NCI-H1436 (cell line): ENCODE data around the gene ZFP1.
"Not testable (repeated sequence)": the region's sequence is repeated elsewhere in the genome, so short reads cannot be mapped to it uniquely, and the experiment has no call there.

Source experiments
- DNase-seq: peaks from one replicate; lab custom pipeline; 2025; lab: John Stamatoyannopoulos, UW

Gene ZFP1

GRCh38 chr16:75204905-75205304, 56.6 kb downstream of the ZFP1 start:
- DNase-seq = not testable (repeated sequence)

GRCh38 chr16:75205438-75205837, 57.1 kb downstream of the ZFP1 start:
- not testable (repeated sequence) for DNase-seq

GRCh38 chr16:75205961-75206748, 57.8 kb downstream of the ZFP1 start:
- DNase-seq = not testable (repeated sequence)

- DNase-seq = no peak
Observed at GRCh38 chr16:75206749-75207451, 58.6 kb downstream of the ZFP1 start, which contains the start of gene CTRB2. CTRB2 (minus strand) TSS chr16:75207161; CDS start chr16:75207141, 20 bp downstream.

GRCh38 chr16:75207831-75208230, 59.5 kb downstream of the ZFP1 start:
- DNase-seq = no peak

- DNase-seq = no peak
Observed at GRCh38 chr16:75208242-75208825, 60.0 kb downstream of the ZFP1 start.

- DNase-seq = no peak
Observed at GRCh38 chr16:75208861-75209505, 60.7 kb downstream of the ZFP1 start.

- not testable (repeated sequence) for DNase-seq
Observed at GRCh38 chr16:75209514-75209913, 61.2 kb downstream of the ZFP1 start.

GRCh38 chr16:75209944-75210343, 61.6 kb downstream of the ZFP1 start:
- DNase-seq = no peak

- not testable (repeated sequence) for DNase-seq
Observed at GRCh38 chr16:75211286-75211685, 63.0 kb downstream of the ZFP1 start.

GRCh38 chr16:75216127-75216526, 67.8 kb downstream of the ZFP1 start:
- DNase-seq = no peak

GRCh38 chr16:75216576-75216975, 68.3 kb downstream of the ZFP1 start:
- DNase-seq = no peak

- no peak for DNase-seq
Observed at GRCh38 chr16:75217389-75217851, 69.1 kb downstream of the ZFP1 start.

GRCh38 chr16:75218256-75219076, 70.1 kb downstream of the ZFP1 start, which contains the start of gene CTRB1:
CTRB1 (plus strand) TSS chr16:75218988; CDS start chr16:75219008, 20 bp downstream.
- no peak for DNase-seq

- DNase-seq = no peak
Observed at GRCh38 chr16:75219088-75219487, 70.8 kb downstream of the ZFP1 start.

- DNase-seq = no peak
Observed at GRCh38 chr16:75219838-75220237, 71.5 kb downstream of the ZFP1 start.
